ENCODE measurements around the gene LIPC. TPM values are rescaled to one million over a fixed set of nuclear protein-coding genes. Genes with fewer than 3 reads are reported as not detected.

LIPC gene
- total RNA-seq, 4 donors from 2014 or later: 0.48 to 8.2 (median 2.6) TPM; not detected in 1

- Histone ChIP-seq H3K27me3 (no peaks in the 10 kb centered on the region), H3K4me3 (no peak overlapping the region), H3K27ac (no peak overlapping the region), H3K36me3 (no peaks in the 10 kb centered on the region), H3K4me1 (peaks cover 0 to 8% (median 0%) of the 10 kb centered on the region in 4 donors), H3K9me3 (no peaks in the 10 kb centered on the region)
- in situ Hi-C loops (cut with MboI; ENCODE audit: low pct_ligation_motif_present in 1 of 4, low pct_unique_long_range_greater_than_20kb in 1 of 4, low sequenced_read_pairs in 3 of 4) (no loop called here), intact Hi-C loops (cut with DNase I; ENCODE audit: low total_unique reads) (no loop called here)
- WGBS, 2 donors (ENCODE audit: low coverage in 1 of 2): 57 to 61% methylated on average over 4 of the region's 4 CpGs
- TF ChIP-seq EP300 (IDR thresholded peaks at IDR 0.05; ENCODE audit: low read depth): no peak
- TF ChIP-seq CTCF (IDR thresholded peaks at IDR 0.05): no peak
- no peak for TF ChIP-seq POLR2A (IDR thresholded peaks at IDR 0.05)
- no peak for TF ChIP-seq POLR2AphosphoS5 (IDR thresholded peaks at IDR 0.05)
- DNase-seq: no peak
These were observed 45.4 kb downstream of the LIPC start for GRCh38 chr15:58477170-58477569.

- in situ Hi-C loops (cut with MboI; ENCODE audit: low pct_ligation_motif_present in 1 of 4, low pct_unique_long_range_greater_than_20kb in 1 of 4, low sequenced_read_pairs in 3 of 4): no loop called here
- WGBS, 2 donors (ENCODE audit: low coverage in 1 of 2): 90% methylated on average over 3 of the region's 3 CpGs; no CpG with 5 or more reads in 1 of the 2 donors
- no peak overlapping the region for H3K4me3 ChIP-seq
- intact Hi-C loops (cut with DNase I; ENCODE audit: low total_unique reads): no loop called here
- H3K36me3 ChIP-seq: no peaks in the 10 kb centered on the region
- peaks cover 0 to 3% (median 0%) of the 10 kb centered on the region in 4 donors for H3K4me1 ChIP-seq
- TF ChIP-seq CTCF (IDR thresholded peaks at IDR 0.05) (no peak), EP300 (IDR thresholded peaks at IDR 0.05; ENCODE audit: low read depth) (no peak), POLR2A (IDR thresholded peaks at IDR 0.05) (no peak), POLR2AphosphoS5 (IDR thresholded peaks at IDR 0.05) (no peak)
- DNase-seq: no peak
- no peak overlapping the region for H3K27ac ChIP-seq
- no peaks in the 10 kb centered on the region for H3K27me3 ChIP-seq
- H3K9me3 ChIP-seq: no peaks in the 10 kb centered on the region
These were observed 46.2 kb downstream of the LIPC start for GRCh38 chr15:58478035-58478434.

GRCh38 chr15:58478579-58478978, 46.8 kb downstream of the LIPC start:
- WGBS, 2 donors (ENCODE audit: low coverage in 1 of 2): 89% methylated on average over 3 of the region's 3 CpGs; no CpG with 5 or more reads in 1 of the 2 donors
- Histone ChIP-seq H3K27me3 (no peaks in the 10 kb centered on the region), H3K27ac (no peak overlapping the region), H3K4me3 (no peak overlapping the region), H3K4me1 (peaks cover 0 to 3% (median 0%) of the 10 kb centered on the region in 4 donors), H3K36me3 (no peaks in the 10 kb centered on the region), H3K9me3 (no peaks in the 10 kb centered on the region)
- in situ Hi-C loops (cut with MboI; ENCODE audit: low pct_ligation_motif_present in 1 of 4, low pct_unique_long_range_greater_than_20kb in 1 of 4, low sequenced_read_pairs in 3 of 4): no loop called here
- TF ChIP-seq POLR2AphosphoS5 (IDR thresholded peaks at IDR 0.05) (no peak), CTCF (IDR thresholded peaks at IDR 0.05) (no peak), EP300 (IDR thresholded peaks at IDR 0.05; ENCODE audit: low read depth) (no peak), POLR2A (IDR thresholded peaks at IDR 0.05) (no peak)
- intact Hi-C loops (cut with DNase I; ENCODE audit: low total_unique reads): no loop called here
- DNase-seq: no peak

- no peak for TF ChIP-seq POLR2A (IDR thresholded peaks at IDR 0.05)
- no peak for TF ChIP-seq CTCF (IDR thresholded peaks at IDR 0.05)
- no peaks in the 10 kb centered on the region for H3K36me3 ChIP-seq
- H3K4me1 ChIP-seq: peaks cover 0 to 3% (median 0%) of the 10 kb centered on the region in 4 donors
- in situ Hi-C loops (cut with MboI; ENCODE audit: low pct_ligation_motif_present in 1 of 4, low pct_unique_long_range_greater_than_20kb in 1 of 4, low sequenced_read_pairs in 3 of 4) (no loop called here), intact Hi-C loops (cut with DNase I; ENCODE audit: low total_unique reads) (no loop called here)
- no peak overlapping the region for H3K4me3 ChIP-seq
- H3K27ac ChIP-seq: no peak overlapping the region
- H3K9me3 ChIP-seq: no peaks in the 10 kb centered on the region
- H3K27me3 ChIP-seq: no peaks in the 10 kb centered on the region
- 90 to 99% methylated on average over 2 to 3 of the region's 3 CpGs for WGBS, 2 donors (ENCODE audit: low coverage in 1 of 2)
- DNase-seq: no peak
These were observed 48.1 kb downstream of the LIPC start for GRCh38 chr15:58479941-58480340.
